Neuronal stem cell (in vitro differentiated cells): ENCODE data around the gene FAM222B.

Experiments used
- DNase-seq: peaks from one replicate; pipeline ENCODE4 v3.0.0-alpha.2; 2013; ENCODE audit warnings: low spot score
- H2AFZ ChIP-seq: one replicate; pipeline ENCODE4 v1.6.1; 2013; ENCODE audit warnings: mild to moderate bottlenecking, low read length, inconsistent platforms
- H2AK5ac ChIP-seq: 2 replicates; pipeline ENCODE4 v1.6.1; 2013; ENCODE audit warnings: low read depth, mild to moderate bottlenecking, inconsistent platforms, low read length, moderate library complexity, mixed read lengths
- H2BK120ac ChIP-seq: 2 replicates; pipeline ENCODE4 v1.6.1; 2013; ENCODE audit warnings: low read depth, mild to moderate bottlenecking, inconsistent platforms, low read length, moderate library complexity, mixed read lengths
- H2BK12ac ChIP-seq: one replicate; pipeline ENCODE4 v1.6.1; 2013; ENCODE audit warnings: low read length, inconsistent platforms
- H2BK15ac ChIP-seq: 2 replicates; pipeline ENCODE4 v1.6.1; 2013; ENCODE audit warnings: mild to moderate bottlenecking, low read length, inconsistent platforms, mixed read lengths
- H2BK5ac ChIP-seq: one replicate; pipeline ENCODE4 v1.6.1; 2013; ENCODE audit warnings: inconsistent platforms, mild to moderate bottlenecking, low read length, moderate library complexity
- H3K14ac ChIP-seq: one replicate; pipeline ENCODE4 v1.6.1; 2013; ENCODE audit warnings: low read length, inconsistent platforms
- H3K18ac ChIP-seq: 2 replicates; pipeline ENCODE4 v1.6.1; 2013; ENCODE audit warnings: low read length, inconsistent platforms
- H3K23ac ChIP-seq: 2 replicates; pipeline ENCODE4 v1.6.1; 2013; ENCODE audit warnings: low read depth, mild to moderate bottlenecking, mixed read lengths, low read length, inconsistent platforms; ENCODE audit not compliant: poor library complexity
- H3K27ac ChIP-seq: replicated peaks from 3 replicates; pipeline ENCODE4 v1.5.1; 2013; ENCODE audit warnings: low read length, inconsistent platforms
- H3K27me3 ChIP-seq, 3 experiments: 2 replicates each; pipeline ENCODE4 v1.6.1; 2013; ENCODE audit warnings: low read length in 3 of 3, mild to moderate bottlenecking in 2 of 3, inconsistent platforms in 1 of 3, low read depth in 1 of 3, mixed read lengths in 1 of 3, moderate library complexity in 1 of 3; ENCODE audit not compliant: control insufficient read depth in 3 of 3, insufficient read depth in 3 of 3
- H3K36me3 ChIP-seq, 2 donors: replicated peaks in 1 of 2; 2 replicates each; pipeline ENCODE4 v1.6.1; 2013; ENCODE audit warnings: low read length in 2 of 2; ENCODE audit not compliant: control insufficient read depth in 2 of 2, insufficient read depth in 2 of 2
- H3K4ac ChIP-seq: 2 replicates; pipeline ENCODE4 v1.6.1; 2013; ENCODE audit warnings: inconsistent platforms, mild to moderate bottlenecking, low read length, moderate library complexity
- H3K4me1 ChIP-seq, 2 donors: 1 replicate in 1 of 2; 2 replicates in 1 of 2; pipeline ENCODE4 v1.6.1; 2013; ENCODE audit warnings: low read length in 2 of 2, low read depth in 1 of 2; ENCODE audit not compliant: control insufficient read depth in 2 of 2, insufficient read depth in 1 of 2
- H3K4me2 ChIP-seq: one replicate; pipeline ENCODE4 v1.6.1; 2013; ENCODE audit warnings: mild to moderate bottlenecking, low read length, inconsistent platforms; ENCODE audit not compliant: insufficient read depth, poor library complexity, severe bottlenecking
- H3K4me3 ChIP-seq, 2 donors: 2 replicates each; pipeline ENCODE4 v1.5.1; 2013; ENCODE audit warnings: low read length in 2 of 2, mild to moderate bottlenecking in 2 of 2, inconsistent platforms in 1 of 2, moderate library complexity in 1 of 2
- H3K79me1 ChIP-seq: one replicate; pipeline ENCODE4 v1.6.1; 2013; ENCODE audit warnings: low read depth, mild to moderate bottlenecking, inconsistent platforms, low read length, moderate library complexity
- H3K9ac ChIP-seq: one replicate; pipeline ENCODE4 v1.6.1; 2013; ENCODE audit warnings: mild to moderate bottlenecking, low read depth, low read length, inconsistent platforms; ENCODE audit not compliant: poor library complexity
- H3K9me3 ChIP-seq, 2 donors: replicated peaks in 1 of 2; 2 replicates each; pipeline versions ENCODE3 to v1.6.1; 2013; ENCODE audit warnings: low read length in 2 of 2, mild to moderate bottlenecking in 2 of 2, inconsistent platforms in 1 of 2, low read depth in 1 of 2, mixed read lengths in 1 of 2, moderate library complexity in 1 of 2; ENCODE audit not compliant: control insufficient read depth in 2 of 2, insufficient read depth in 1 of 2
- H4K8ac ChIP-seq: one replicate; pipeline ENCODE4 v1.6.1; 2013; ENCODE audit warnings: low read depth, mild to moderate bottlenecking, inconsistent platforms, low read length, moderate library complexity
- H4K91ac ChIP-seq: one replicate; pipeline ENCODE4 v1.6.1; 2013; ENCODE audit warnings: low read length, low read depth, mild to moderate bottlenecking, inconsistent platforms; ENCODE audit not compliant: poor library complexity
- WGBS, 2 donors: extraction: QIAGEN DNeasy Blood & Tissue Kit; methylation state at CpG; one replicate each; pipeline ENCODE4 v1.1.7; 2013; ENCODE audit warnings: missing lambda C conversion rate in 2 of 2, mixed read lengths in 1 of 2; ENCODE audit not compliant: insufficient read length in 2 of 2, insufficient replicate concordance in 1 of 2; ENCODE audit errors: extremely low coverage in 2 of 2; 5-methylcytosine and 5-hydroxymethylcytosine counted together

The FAM222B gene

GRCh38 chr17:28740406-28741357 lies 101.9 kb downstream of the FAM222B start:
- DNase-seq: no peak
- H4K8ac ChIP-seq: no peak overlapping the region
- H3K36me3 ChIP-seq: peaks cover 5 to 50% of the 10 kb centered on the region in 2 donors
- H2BK120ac ChIP-seq: no peak overlapping the region
- H2BK5ac ChIP-seq: no peak overlapping the region
- H3K4me3 ChIP-seq: no peak overlapping the region
- H3K4me2 ChIP-seq: no peak overlapping the region
- no peak overlapping the region for H2BK15ac ChIP-seq
- H3K9ac ChIP-seq: no peak overlapping the region
- H3K4ac ChIP-seq: no peak overlapping the region
- peak overlapping the region; percentile 45 for H3K23ac ChIP-seq
- no peak overlapping the region for H2BK12ac ChIP-seq
- WGBS, 2 donors: no CpG with 5 or more reads among the region's 10 CpGs
- no peak overlapping the region for H3K27ac ChIP-seq
- H2AFZ ChIP-seq: no peak overlapping the region
- no peak overlapping the region for H3K14ac ChIP-seq
- H3K9me3 ChIP-seq: peaks cover 3 to 9% of the 10 kb centered on the region in 2 donors
- H3K18ac ChIP-seq: peak overlapping the region; percentile 48
- peaks cover 7% of the 10 kb centered on the region for H3K79me1 ChIP-seq
- no peak overlapping the region for H4K91ac ChIP-seq
- H2AK5ac ChIP-seq: peak overlapping the region; percentile 1
- H3K27me3 ChIP-seq: no peaks in the 10 kb centered on the region
- peaks cover 2 to 6% of the 10 kb centered on the region in 2 donors for H3K4me1 ChIP-seq

- Histone ChIP-seq H3K27ac (no peak overlapping the region), H3K23ac (no peak overlapping the region), H3K14ac (no peak overlapping the region), H3K9me3 (peaks cover 3 to 9% of the 10 kb centered on the region in 2 donors), H3K4me3 (no peak overlapping the region), H3K27me3 (no peaks in the 10 kb centered on the region), H3K4ac (no peak overlapping the region), H2AFZ (no peak overlapping the region), H3K4me1 (peaks cover 0 to 3% of the 10 kb centered on the region in 2 donors), H3K18ac (no peak overlapping the region), H3K79me1 (no peaks in the 10 kb centered on the region), H4K8ac (no peak overlapping the region), H2BK120ac (no peak overlapping the region), H3K4me2 (no peak overlapping the region), H3K36me3 (peaks cover 9 to 55% of the 10 kb centered on the region in 2 donors), H3K9ac (no peak overlapping the region), H2BK5ac (no peak overlapping the region), H2BK12ac (no peak overlapping the region), H4K91ac (no peak overlapping the region), H2BK15ac (no peak overlapping the region), H2AK5ac (no peak overlapping the region)
- no peak for DNase-seq
- 100% methylated on average over 1 of the region's 10 CpGs; no CpG with 5 or more reads in 1 of the 2 donors for WGBS, 2 donors
Observed at GRCh38 chr17:28738680-28739384, 103.8 kb downstream of the FAM222B start.

- no peak overlapping the region for H3K4ac ChIP-seq
- no peaks in the 10 kb centered on the region for H3K27me3 ChIP-seq
- H2BK5ac ChIP-seq: peak overlapping the region; percentile 54
- no peak overlapping the region for H3K4me2 ChIP-seq
- no peak for DNase-seq
- no CpG with 5 or more reads among the region's 22 CpGs for WGBS, 2 donors
- no peaks in the 10 kb centered on the region for H3K79me1 ChIP-seq
- H3K4me3 ChIP-seq: no peak overlapping the region
- no peak overlapping the region for H3K27ac ChIP-seq
- peaks cover 3 to 9% of the 10 kb centered on the region in 2 donors for H3K9me3 ChIP-seq
- H3K14ac ChIP-seq: no peak overlapping the region
- H3K36me3 ChIP-seq: peaks cover 9 to 57% of the 10 kb centered on the region in 2 donors
- H3K9ac ChIP-seq: no peak overlapping the region
- no peak overlapping the region for H2AFZ ChIP-seq
- no peak overlapping the region for H2BK120ac ChIP-seq
- peaks cover 0 to 3% of the 10 kb centered on the region in 2 donors for H3K4me1 ChIP-seq
- no peak overlapping the region for H2BK15ac ChIP-seq
- H3K18ac ChIP-seq: peak overlapping the region; percentile 46
- no peak overlapping the region for H3K23ac ChIP-seq
- no peak overlapping the region for H4K91ac ChIP-seq
- H2AK5ac ChIP-seq: peak overlapping the region; percentile 83
- H2BK12ac ChIP-seq: no peak overlapping the region
- H4K8ac ChIP-seq: no peak overlapping the region
Observed at GRCh38 chr17:28737770-28738679, 104.6 kb downstream of the FAM222B start.
